Measurements from ENCODE around the gene NEGR1.

The NEGR1 gene

DNA sequence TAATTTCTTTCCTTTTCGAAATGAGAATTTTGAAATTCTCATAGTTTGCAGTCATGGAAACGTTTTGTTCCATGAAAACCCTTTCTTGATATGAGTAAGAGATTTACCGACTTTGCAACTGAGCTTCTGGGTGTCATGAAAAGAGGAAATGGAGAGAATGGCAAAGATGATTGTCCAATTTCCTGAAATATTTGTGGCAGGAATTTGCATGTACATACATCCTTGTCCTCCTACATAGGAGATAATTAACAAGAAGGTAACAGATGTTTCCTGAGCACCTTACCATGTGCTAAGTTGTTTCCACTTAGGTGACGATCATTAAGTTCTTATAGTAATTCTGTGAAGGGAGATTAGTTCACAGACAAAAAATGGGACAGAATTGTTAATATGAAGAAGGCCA lies 170.7 kb downstream of the NEGR1 start:
- no peak for DNase-seq

DNA sequence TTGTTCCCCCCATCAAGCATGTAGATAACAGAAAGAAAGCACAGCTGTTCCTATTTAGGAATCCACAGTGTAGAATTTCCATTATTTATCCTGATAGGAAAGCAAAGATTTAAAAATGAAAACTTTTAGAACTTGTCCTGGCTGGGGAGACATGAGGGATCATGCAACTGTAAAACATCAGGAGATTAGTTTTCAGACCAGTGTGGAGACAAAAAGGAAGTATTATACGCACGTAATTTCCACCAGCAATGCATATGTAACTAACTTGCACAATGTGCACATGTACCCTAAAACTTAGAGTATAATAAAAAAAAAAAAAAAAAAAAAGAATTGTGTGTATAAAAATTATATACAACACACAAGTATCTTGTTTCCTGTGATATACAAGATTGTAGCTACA lies 172.4 kb downstream of the NEGR1 start:
- DNase-seq, result no peak

DNA sequence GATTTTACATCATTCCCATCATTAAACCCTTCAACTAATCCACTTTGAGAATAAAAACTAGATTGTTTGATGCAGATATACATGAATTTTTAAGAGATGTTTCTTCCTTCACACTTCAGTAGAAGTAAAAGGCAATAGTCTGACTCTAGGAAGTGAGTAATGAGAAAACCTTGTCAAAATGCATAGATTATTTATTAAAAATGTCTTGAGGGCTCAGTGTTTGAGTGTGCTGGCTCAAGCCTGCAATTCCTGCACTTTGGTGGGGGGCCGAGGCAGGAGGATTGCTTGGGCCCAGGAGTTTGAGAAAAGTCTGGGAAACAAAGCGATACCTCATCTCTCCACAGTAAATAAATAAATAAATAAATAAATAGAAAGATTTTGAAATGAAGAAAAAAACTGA lies 177.1 kb downstream of the NEGR1 start:
- no peak for DNase-seq

GRCh38 chr1:72101840-72102632 lies 180.3 kb downstream of the NEGR1 start:
- no peak for DNase-seq

GRCh38 chr1:72100771-72101170 lies 181.6 kb downstream of the NEGR1 start:
- DNase-seq, result no peak

- DNase-seq, result no peak
Measured at GRCh38 chr1:72097851-72098570, 184.3 kb downstream of the NEGR1 start.

GRCh38 chr1:72094209-72094608 lies 188.1 kb downstream of the NEGR1 start:
- DNase-seq, result no peak

- no peak for DNase-seq
Measured at GRCh38 chr1:72086394-72086793, 195.9 kb downstream of the NEGR1 start.

DNA sequence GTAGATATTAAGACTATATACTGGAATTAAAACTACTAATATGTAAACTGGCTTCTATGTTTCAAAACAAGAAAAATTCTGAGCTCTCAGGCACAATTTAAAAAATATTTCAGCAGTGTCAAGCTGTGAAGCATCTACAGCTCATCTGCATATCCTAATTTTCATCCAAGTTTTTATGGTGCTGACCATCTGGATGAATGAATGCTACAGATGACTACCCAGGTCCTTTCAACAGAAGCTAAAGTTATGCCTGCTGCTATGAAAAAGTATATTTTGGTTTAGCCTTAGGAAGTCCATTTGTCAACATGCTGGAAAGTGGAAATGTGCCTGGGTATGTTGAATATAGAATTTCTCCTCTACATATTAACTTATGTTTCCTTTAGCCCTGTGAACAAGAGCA lies 206.9 kb downstream of the NEGR1 start:
- no peak for DNase-seq

- no peak for DNase-seq
Measured at GRCh38 chr1:72066431-72066830, 215.9 kb downstream of the NEGR1 start.

GRCh38 chr1:72064196-72065075 lies 217.9 kb downstream of the NEGR1 start:
- no peak for DNase-seq

GRCh38 chr1:72063364-72064044 lies 218.8 kb downstream of the NEGR1 start:
- no peak for DNase-seq

GRCh38 chr1:72062584-72062983 lies 219.8 kb downstream of the NEGR1 start:
- DNase-seq, result no peak

GRCh38 chr1:72060466-72061245 lies 221.7 kb downstream of the NEGR1 start:
- no peak for DNase-seq

DNA sequence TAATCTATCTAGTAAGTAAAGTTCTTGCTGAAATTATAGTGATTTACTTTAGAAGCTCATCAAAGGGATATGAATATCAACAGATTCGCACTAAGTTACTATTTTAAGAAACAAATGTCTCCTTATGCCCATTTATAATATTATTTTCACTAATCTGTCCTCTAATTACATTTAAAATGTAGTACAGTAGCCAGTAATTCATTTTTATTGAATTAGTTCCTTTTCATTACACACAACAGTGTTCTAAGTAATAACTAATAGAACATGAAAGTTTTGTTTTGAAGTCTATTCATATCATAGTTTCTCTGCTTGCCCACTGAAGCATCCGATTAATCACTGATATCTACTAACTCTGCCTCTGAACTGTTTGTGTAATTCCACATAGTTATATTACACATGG lies 225.8 kb downstream of the NEGR1 start:
- DNase-seq, result no peak

DNA sequence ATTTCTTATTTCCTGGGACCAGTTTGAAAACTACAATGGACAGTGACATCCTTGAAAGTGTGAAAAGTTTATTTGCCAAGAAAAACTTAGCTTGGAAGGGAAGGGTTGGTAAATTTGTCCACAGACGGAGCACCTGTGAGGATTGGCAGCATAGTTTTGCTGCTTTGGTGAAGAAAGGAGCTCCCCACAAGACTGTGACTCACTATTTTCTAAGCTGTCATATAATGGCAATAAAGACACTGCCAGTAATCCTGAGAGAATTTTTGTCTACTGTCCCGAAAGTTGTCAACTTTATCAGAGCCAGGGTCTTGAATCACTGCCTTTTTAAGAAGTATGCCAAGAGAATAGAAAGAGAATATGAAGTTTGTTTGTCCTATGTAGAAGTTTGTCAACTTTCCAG lies 230.8 kb downstream of the NEGR1 start:
- no peak for DNase-seq

DNA sequence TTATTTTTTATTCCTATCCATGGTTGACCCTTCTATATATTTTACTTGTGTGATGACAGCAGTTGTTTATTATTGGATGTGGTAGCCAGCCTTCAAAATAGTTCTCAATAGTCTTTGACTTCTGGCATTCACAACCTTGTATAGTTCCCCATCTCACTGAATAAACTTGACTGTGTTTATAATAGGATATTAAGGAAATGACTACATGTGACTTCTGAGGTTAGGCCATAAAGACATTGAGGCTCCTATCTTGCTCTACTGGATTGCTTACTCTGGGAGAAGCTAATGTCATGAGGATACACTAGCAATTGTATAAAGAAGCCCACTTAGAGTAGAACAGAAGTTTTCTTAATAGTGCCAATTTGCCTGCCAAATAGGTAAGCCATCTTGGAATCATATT lies 231.8 kb downstream of the NEGR1 start:
- DNase-seq, result no peak

- DNase-seq, result no peak
Measured at GRCh38 chr1:72037745-72038343, 244.5 kb downstream of the NEGR1 start.

- no peak for DNase-seq
Measured at GRCh38 chr1:72034827-72035226, 247.5 kb downstream of the NEGR1 start.

DNA sequence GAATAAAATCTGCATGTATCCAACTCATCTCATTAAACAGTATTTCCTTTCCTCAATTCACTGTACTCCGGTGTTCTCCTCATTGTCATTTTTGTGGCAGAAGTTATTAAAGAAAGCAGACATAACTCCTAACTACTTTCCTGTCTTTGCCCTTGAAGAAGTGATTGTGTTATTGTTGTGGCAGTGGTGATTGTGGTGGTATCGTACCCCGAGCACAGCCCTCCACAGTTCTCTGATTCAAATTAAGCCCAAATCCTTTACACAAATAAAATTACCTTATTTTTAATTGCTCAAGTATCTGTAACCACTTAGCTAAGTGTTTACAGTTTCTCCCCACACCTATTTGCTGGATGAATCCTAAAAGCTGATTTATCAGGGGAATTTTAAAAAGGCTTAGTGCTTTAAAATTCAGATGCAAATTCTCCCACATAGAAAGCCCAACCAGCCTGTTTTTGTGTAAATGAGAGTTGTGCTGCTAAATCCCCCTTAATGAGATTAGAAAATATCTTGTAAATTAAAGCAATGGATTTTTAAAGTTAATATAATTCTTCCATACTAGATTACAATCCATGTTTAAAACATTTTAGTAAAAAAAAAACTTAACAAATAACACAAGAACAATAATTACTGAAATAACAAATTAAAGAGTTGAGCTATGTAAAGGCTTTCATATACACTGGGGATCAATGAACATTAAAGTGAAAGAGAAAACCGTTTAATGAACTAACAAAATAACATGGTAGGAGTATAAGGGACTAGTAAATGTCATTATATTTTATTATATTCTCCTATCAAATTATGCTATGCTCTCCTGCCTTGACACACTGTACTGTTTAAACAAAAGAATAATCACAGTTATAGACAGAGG lies 259.0 kb downstream of the NEGR1 start:
- DNase-seq, result no peak

DNA sequence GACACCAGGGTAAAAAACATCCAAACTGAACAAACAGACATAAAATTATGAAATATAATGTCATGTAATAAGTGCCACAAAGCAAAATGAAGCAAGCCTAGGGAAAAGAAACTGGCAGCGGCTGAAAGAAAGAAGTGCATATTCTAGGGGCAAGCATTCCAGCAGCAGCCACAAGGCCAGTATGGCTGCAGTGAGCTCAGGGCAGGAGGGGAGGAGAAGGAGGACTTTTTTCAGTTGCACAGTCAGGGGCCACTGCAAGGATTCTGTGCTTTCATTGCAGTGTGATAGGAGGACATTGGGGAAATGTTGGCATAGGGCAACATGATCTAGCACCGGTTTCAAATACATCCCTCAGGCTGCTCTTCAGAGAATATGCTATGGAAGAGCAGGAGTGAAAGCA lies 263.8 kb downstream of the NEGR1 start:
- no peak for DNase-seq
